LNCaP clone FGC (cell line): Measurements from ENCODE around the gene AHSG.

Source experiments
- DNase-seq: peaks from one replicate; pipeline ENCODE4 v3.0.0-alpha.2; 2011; ENCODE audit warnings: low read depth
- H3K4me3 ChIP-seq: 2 replicates; pipeline ENCODE4 v1.5.1; 2011; ENCODE audit warnings: mild to moderate bottlenecking, low read depth, low read length, control low read depth
- CTCF ChIP-seq: IDR thresholded peaks from 2 replicates; pipeline ENCODE4 v1.5.1; 2012; ENCODE audit warnings: mild to moderate bottlenecking; ENCODE audit not compliant: control insufficient read depth, insufficient read depth; ENCODE audit errors: extremely low read depth

Gene AHSG

GRCh38 chr3:186646841-186647240 lies 34.0 kb downstream of the AHSG start:
- no peak overlapping the region for H3K4me3 ChIP-seq
- no peak for DNase-seq
- TF ChIP-seq CTCF, result no peak

- no peak overlapping the region for H3K4me3 ChIP-seq
- DNase-seq, result no peak
- no peak for TF ChIP-seq CTCF
These were observed 36.0 kb downstream of the AHSG start for GRCh38 chr3:186648851-186649250.

GRCh38 chr3:186651678-186652215 lies 38.9 kb downstream of the AHSG start:
- DNase-seq, result no peak
- no peak overlapping the region for H3K4me3 ChIP-seq
- TF ChIP-seq CTCF, result no peak

GRCh38 chr3:186653080-186653707 lies 40.3 kb downstream of the AHSG start:
- no peak for DNase-seq
- TF ChIP-seq CTCF, result no peak
- no peak overlapping the region for H3K4me3 ChIP-seq

GRCh38 chr3:186653984-186654383 lies 41.1 kb downstream of the AHSG start:
- no peak for TF ChIP-seq CTCF
- no peak overlapping the region for H3K4me3 ChIP-seq
- DNase-seq, result no peak

- H3K4me3 ChIP-seq, result no peak overlapping the region
- no peak for TF ChIP-seq CTCF
- no peak for DNase-seq
These were observed 50.7 kb downstream of the AHSG start for GRCh38 chr3:186663361-186664118.
